ENCODE results near the gene PNISR.
A peak's percentile ranks its signal among the peaks of the same experiment; 100 is the strongest.

PNISR gene

GRCh38 chr6:99397287-99397686, 27.8 kb downstream of the PNISR start:
- no peak for DNase-seq

- peak; percentile 89 for DNase-seq
These were observed 31.2 kb downstream of the PNISR start, which contains the start of gene COQ3 for GRCh38 chr6:99393698-99394531. TSS of gene COQ3 (minus strand) at chr6:99394195. CDS start at chr6:99394179, 16 bp downstream.

- DNase-seq: no peak
These were observed 31.8 kb downstream of the PNISR start for GRCh38 chr6:99393366-99393697.

- DNase-seq: no peak
These were observed 34.2 kb downstream of the PNISR start for GRCh38 chr6:99390896-99391295.

GRCh38 chr6:99384507-99384906, 40.6 kb downstream of the PNISR start:
- no peak for DNase-seq

GRCh38 chr6:99378636-99379035, 46.5 kb downstream of the PNISR start:
- no peak for DNase-seq

- DNase-seq: no peak
These were observed 55.6 kb downstream of the PNISR start for GRCh38 chr6:99369533-99369932.

GRCh38 chr6:99366852-99367251, 58.3 kb downstream of the PNISR start:
- DNase-seq: no peak

- DNase-seq: no peak
These were observed 61.1 kb downstream of the PNISR start for GRCh38 chr6:99364026-99364425.

GRCh38 chr6:99362678-99363268, 62.3 kb downstream of the PNISR start:
- no peak for DNase-seq

- DNase-seq: no peak
These were observed 65.3 kb downstream of the PNISR start for GRCh38 chr6:99359800-99360199.

GRCh38 chr6:99356641-99357040, 68.5 kb downstream of the PNISR start:
- DNase-seq: no peak

- no peak for DNase-seq
These were observed 70.1 kb downstream of the PNISR start for GRCh38 chr6:99354983-99355382.

GRCh38 chr6:99353126-99353525, 72.0 kb downstream of the PNISR start:
- DNase-seq: no peak

- DNase-seq: no peak
These were observed 74.5 kb downstream of the PNISR start for GRCh38 chr6:99350573-99350972.

- DNase-seq: no peak
These were observed 75.7 kb downstream of the PNISR start, which contains the start of gene FAXC for GRCh38 chr6:99349171-99350141. TSS of gene FAXC (minus strand) at chr6:99349674. CDS start at chr6:99349372, 302 bp downstream.

- DNase-seq: no peak
These were observed 76.6 kb downstream of the PNISR start for GRCh38 chr6:99348288-99349170.

Data from activated CD8-positive, alpha-beta memory T cell treated with anti-CD3 and anti-CD28 coated beads for 24 hours (primary cell).